NCI-H146 treated with DMSO at 0.1 percent for 48 hours (cell line): ENCODE results near the gene DCC.

Experiments used
- DNase-seq: peaks from one replicate; lab custom pipeline; 2025; ENCODE audit not compliant: unreplicated experiment; lab: John Stamatoyannopoulos, UW

The DCC gene

GRCh38 chr18:52415131-52415530 lies 75.1 kb downstream of the DCC start:
- DNase-seq, result no peak

DNA sequence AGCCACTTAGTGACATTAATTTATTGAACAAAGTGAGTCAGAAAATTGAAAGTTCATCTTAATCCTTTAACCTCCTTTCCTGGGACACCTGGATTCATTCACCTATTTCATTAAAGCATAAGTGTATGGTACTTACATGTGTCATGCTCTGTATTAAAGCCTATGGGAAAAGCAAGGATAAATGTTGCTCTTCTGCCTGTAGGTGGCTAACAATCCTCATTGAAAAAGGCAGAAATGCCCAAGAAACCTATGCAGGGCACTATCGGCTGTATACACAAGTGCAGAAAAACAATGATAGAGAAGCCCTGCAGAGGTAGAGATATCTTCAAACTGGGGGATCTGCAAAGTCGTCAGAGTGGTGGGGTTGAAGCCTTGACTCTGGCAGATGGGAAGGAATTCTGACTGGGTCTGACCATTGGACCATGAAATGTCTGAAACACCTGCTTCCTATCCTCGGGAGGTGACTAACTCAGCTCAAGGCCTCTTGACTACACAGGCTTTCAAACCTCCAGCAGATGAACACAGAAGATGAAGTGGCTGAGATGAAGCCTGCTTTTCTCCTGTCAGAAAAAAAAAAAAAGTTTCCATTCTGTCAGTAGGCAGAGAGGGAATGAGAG lies 83.1 kb downstream of the DCC start:
- DNase-seq, result peak; percentile 42

- DNase-seq, result no peak
Observed at GRCh38 chr18:52426041-52426440, 86.0 kb downstream of the DCC start.

- no peak for DNase-seq
Observed at GRCh38 chr18:52426462-52426861, 86.5 kb downstream of the DCC start.

- no peak for DNase-seq
Observed at GRCh38 chr18:52427521-52428175, 87.7 kb downstream of the DCC start.

DNA sequence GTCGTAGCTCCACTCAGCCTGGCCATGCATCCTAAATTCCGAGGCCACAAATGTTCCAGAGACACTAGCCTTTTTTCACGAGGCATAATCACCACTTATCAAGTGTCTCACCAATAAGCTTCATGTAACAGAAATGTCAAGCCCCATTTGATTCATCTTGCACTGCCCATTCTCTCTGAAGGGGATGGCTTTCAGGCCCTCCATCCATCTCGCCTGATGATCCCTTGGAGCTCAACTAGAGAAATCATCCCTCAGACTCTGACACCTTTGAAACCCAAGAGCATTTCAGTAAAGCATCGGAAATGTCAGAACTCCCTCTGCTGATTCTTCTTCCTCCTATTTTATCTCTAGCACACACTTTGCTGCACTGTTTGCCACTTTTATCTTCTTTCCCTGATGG lies 91.7 kb downstream of the DCC start:
- DNase-seq, result no peak

DNA sequence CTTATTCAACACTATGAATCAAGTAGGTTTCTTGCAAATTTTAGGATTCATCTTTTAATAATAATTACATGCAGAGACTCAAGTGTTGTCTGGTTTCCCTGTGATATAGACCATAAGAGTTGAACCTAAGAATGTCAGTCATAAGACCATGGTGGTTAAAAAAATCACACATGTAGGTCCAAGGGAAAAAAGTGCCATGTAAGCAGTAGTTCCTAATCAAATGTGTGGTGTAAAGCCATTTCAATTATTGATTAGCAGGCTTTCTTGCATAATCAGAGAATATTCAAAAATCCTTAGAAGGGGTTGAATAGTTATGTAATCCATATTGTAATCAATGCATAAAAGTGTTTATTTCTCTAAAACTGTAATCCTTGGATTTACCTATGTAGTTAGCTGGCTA lies 93.8 kb downstream of the DCC start:
- no peak for DNase-seq

DNA sequence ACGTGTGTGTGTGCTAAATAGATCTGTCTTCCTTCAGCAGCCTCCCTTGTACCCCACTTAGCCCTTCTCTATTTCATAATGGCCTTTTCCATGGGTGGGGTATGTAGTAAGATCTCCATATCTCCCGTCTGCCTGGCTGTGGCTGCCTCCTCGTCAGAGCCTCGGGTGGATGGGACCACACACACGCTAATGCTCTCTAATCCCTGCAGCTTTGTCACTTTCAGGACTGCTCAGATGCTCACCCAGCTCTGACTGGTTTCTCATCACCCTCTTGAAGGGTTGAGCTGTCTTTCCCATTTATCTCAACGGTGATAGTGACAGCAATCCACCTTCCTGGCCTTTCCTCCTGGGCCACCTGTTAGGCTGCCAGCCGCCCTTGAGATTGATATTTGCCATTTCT lies 95.3 kb downstream of the DCC start:
- DNase-seq, result no peak

DNA sequence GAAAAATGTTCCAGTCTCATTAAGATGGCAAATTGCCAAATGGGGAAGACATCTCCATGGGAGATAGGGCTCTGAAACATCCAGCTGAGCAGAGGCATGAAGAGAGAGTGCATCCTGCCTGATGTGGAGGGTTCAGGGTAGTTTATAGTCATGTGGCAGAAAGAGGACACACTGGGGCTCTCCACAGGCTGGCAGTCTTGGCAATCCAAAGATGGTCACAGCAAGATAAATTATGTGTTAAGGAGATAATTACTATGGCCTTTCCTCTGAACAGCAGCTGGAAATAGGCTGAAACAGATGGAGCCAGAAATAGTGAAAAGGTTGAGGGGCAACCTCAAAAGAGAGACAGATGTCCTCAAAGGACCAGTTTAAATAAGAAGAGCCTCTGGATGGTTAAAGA lies 97.2 kb downstream of the DCC start:
- peak; percentile 30 for DNase-seq

DNA sequence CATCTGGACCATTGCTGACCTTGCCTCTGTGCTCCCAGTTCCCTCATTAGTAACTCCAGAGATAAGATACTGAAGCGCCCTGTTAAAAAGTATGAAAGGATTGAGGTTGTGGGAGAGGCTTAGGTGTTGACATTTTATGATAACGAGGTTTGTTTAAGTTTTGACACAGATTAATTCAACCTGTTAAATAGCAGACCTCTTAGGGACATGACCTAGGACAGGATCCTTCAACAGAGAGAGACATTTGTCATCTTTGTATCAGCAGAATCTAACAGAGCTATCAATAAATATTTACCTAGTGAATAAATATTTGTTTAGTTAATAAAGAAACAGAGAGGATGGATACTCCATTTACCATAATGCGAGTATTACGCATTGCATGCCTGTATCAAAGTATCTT lies 99.5 kb downstream of the DCC start:
- peak; percentile 54 for DNase-seq

DNA sequence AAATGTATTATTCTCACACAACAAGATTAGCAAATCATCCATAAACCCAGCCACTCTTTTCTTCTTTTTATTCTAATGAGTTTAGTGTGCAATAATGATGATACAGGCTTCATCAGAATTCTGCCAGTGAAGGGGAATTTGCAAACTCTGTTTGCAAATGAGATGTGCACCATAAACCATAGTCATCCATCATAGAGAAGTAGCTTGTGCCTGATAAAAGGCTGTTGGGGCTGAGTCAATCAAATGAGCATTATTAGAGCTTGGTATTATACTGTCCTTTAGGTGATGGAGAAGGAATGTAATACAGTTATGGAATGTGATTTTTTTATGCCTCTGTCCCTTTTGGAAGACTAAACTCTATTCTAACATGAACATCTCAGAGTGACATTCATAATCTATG lies 101.8 kb downstream of the DCC start:
- DNase-seq, result no peak

DNA sequence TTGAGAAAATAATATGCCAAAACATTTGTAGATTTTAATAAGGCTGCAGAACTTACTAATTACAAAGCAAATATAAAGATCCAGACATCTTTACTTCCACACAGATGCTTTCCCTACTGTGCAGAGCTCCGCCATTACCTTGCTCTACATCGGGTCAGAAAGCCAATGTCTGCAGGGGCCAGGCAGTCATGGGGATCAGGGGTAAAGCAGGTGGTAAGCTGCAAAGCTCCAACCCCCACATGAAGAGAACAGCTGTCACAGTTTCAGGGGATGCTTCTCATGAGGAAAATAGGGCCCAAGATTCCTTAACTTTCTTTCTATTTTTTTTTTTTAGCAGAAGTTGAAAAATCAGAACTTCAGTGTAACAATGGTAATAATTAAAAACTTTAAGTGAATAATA lies 102.7 kb downstream of the DCC start:
- no peak for DNase-seq

GRCh38 chr18:52451256-52451655 lies 111.3 kb downstream of the DCC start:
- DNase-seq, result peak; percentile 22

GRCh38 chr18:52451851-52452250 lies 111.9 kb downstream of the DCC start:
- peak; percentile 22 for DNase-seq

- DNase-seq, result no peak
Observed at GRCh38 chr18:52452427-52452826, 112.4 kb downstream of the DCC start.

- no peak for DNase-seq
Observed at GRCh38 chr18:52459890-52460289, 119.9 kb downstream of the DCC start.

DNA sequence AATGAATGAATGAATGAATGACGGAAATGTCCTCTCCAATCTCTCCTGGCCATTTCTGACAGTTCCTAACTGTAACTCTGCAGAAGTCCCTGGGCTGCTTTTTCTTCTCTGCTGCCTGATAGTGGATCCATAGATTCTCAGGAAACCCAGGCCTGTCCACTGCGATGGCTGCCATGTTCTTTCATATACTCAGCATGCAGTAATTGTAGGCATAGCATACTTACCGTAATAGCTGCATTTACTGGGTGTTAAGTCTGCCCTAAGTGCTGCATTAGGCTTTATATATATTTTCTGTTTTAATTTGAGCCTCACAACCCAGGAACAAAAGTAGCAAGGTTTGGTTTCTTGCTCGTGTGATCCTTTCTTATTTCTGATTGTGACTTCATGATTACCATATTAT lies 122.9 kb downstream of the DCC start:
- no peak for DNase-seq

DNA sequence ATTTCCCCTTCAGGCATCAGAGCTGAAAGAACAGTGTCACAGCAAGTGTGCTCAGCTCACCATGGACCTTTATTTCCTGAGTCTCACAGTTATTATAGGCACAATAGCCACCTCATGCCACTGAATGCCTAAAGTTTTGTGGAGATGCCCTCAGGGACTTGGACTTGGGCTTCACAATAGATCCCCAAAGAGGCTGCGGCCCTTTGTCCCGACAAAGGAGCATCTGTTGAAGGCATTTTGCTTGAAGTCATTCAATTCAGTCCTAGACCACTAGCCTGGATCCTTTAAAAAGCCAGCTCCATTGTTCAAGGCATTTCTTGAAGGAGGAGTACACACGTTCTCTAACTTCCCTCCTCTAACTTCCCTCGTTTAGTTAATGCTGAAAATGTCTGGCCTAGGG lies 125.4 kb downstream of the DCC start:
- no peak for DNase-seq

GRCh38 chr18:52468496-52468895 lies 128.5 kb downstream of the DCC start:
- DNase-seq, result no peak

DNA sequence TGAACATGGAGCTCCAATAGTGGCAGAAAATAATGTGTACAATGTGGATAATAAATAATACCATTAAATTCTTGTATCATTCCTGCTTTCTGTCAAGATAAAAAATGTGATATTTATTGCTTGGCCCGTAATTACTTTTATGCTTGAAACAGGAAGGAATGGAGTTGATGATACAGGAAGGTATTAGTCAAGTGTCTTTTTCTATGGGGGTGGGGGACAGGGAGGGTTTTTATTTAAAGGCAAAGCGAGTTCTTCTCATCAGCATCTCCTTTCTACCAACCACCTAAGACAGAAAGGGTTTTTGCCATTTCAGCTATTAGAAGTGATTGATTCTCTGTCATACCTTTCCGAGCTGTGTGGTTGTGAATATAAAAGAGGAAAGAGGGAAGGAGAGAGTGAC lies 135.3 kb downstream of the DCC start:
- DNase-seq, result no peak

DNA sequence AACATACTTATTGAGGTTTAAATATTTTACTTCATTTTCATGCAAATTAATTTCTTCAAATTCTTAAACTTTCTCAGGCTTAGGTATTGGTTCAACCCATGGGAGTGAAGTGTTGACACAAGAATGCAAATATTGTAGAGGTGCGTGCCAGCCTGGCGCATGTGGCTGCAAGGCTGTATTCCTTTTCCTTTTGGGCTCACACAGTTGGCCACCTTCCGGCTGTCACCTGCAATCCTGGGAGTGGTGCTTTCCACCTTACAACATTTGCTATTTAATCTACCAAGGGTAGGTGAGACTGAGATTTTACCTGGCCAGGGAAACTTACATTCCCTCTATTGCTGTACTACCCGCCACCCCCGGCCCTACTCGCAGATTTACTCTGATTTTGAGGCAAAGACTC lies 141.1 kb downstream of the DCC start:
- DNase-seq, result no peak

GRCh38 chr18:52484977-52485376 lies 145.0 kb downstream of the DCC start:
- no peak for DNase-seq

GRCh38 chr18:52486052-52486451 lies 146.1 kb downstream of the DCC start:
- no peak for DNase-seq
